ENCODE results near the gene MRPL48.

DNA sequence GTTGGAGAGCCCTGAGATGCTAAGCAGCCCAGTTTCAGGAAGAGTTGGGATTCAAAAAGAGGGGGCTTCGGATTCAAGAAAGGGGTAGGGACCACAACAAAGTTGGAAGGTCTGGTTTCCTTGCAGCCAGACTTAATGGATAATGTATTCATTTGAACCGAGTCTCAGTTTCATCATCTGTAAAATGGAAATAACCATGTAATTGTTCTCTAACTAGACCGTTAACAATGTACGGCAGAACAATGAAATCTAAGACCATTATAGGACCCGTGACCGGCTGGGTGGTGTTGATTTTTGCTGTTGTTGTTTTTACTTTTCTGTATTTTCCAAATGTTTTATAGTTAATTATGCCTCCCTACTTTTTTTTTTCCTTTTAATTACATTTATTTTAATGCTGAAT, 6.4 kb upstream of the MRPL48 start:
- TF ChIP-seq, protein P1, sequence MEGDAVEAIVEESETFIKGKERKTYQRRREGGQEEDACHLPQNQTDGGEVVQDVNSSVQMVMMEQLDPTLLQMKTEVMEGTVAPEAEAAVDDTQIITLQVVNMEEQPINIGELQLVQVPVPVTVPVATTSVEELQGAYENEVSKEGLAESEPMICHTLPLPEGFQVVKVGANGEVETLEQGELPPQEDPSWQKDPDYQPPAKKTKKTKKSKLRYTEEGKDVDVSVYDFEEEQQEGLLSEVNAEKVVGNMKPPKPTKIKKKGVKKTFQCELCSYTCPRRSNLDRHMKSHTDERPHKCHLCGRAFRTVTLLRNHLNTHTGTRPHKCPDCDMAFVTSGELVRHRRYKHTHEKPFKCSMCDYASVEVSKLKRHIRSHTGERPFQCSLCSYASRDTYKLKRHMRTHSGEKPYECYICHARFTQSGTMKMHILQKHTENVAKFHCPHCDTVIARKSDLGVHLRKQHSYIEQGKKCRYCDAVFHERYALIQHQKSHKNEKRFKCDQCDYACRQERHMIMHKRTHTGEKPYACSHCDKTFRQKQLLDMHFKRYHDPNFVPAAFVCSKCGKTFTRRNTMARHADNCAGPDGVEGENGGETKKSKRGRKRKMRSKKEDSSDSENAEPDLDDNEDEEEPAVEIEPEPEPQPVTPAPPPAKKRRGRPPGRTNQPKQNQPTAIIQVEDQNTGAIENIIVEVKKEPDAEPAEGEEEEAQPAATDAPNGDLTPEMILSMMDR (IDR thresholded peaks at IDR 0.05), result no peak
- TF ChIP-seq POLR2A (IDR thresholded peaks at IDR 0.05), result no peak
- TF ChIP-seq POLR2AphosphoS5 (IDR thresholded peaks at IDR 0.05; ENCODE audit: insufficient read depth in 1 of 2, low read depth in 1 of 2), result no peak

Data from vagina (tissue), 2 donors.